M059J (cell line): ENCODE results near the gene ADAR. TPM values are rescaled to one million over a fixed set of nuclear protein-coding genes. Genes with fewer than 3 reads are reported as not detected.
A peak's percentile ranks its signal among the peaks of the same experiment; 100 is the strongest.

Experiments
- DNase-seq: peaks from one replicate; pipeline ENCODE4 v3.0.0-alpha.2; 2012; ENCODE audit warnings: low read depth
- total RNA-seq: library from RNA; depleted of rRNA; stranded (reverse); fragments of >200 nt; shearing (Covaris generic); gene quantifications from 2 replicates; pipeline ENCODE4 v1.2.3, GENCODE V29; 2014

ADAR gene
- total RNA-seq, 1 experiment from 2014 or later = 260 TPM

GRCh38 chr1:154615411-154615810 lies 7.4 kb upstream of the ADAR start:
- no peak for DNase-seq

GRCh38 chr1:154614901-154615300 lies 6.9 kb upstream of the ADAR start:
- no peak for DNase-seq

- DNase-seq = no peak
These were observed 6.3 kb upstream of the ADAR start for GRCh38 chr1:154614247-154614646.

GRCh38 chr1:154611150-154611862 lies 3.3 kb upstream of the ADAR start:
- no peak for DNase-seq

GRCh38 chr1:154609398-154610380 lies 1.7 kb upstream of the ADAR start:
- peak; percentile 78 for DNase-seq

- peak; percentile 72 for DNase-seq
These were observed 648 bp upstream of the ADAR start for GRCh38 chr1:154608397-154609270.

GRCh38 chr1:154607106-154607608 lies 829 bp downstream of the ADAR start:
- peak; percentile 75 for DNase-seq

GRCh38 chr1:154605534-154605933 lies 2.5 kb downstream of the ADAR start:
- DNase-seq = no peak

- no peak for DNase-seq
These were observed 4.7 kb downstream of the ADAR start for GRCh38 chr1:154603317-154603716.

GRCh38 chr1:154599658-154600057 lies 8.3 kb downstream of the ADAR start:
- DNase-seq = no peak

- DNase-seq = no peak
These were observed 8.9 kb downstream of the ADAR start for GRCh38 chr1:154598871-154599635.

GRCh38 chr1:154595621-154596020 lies 12.4 kb downstream of the ADAR start:
- peak; percentile 63 for DNase-seq

- no peak for DNase-seq
These were observed 13.2 kb downstream of the ADAR start for GRCh38 chr1:154594811-154595210.

- DNase-seq = no peak
These were observed 14.6 kb downstream of the ADAR start for GRCh38 chr1:154593390-154593789.

GRCh38 chr1:154591206-154591605 lies 16.8 kb downstream of the ADAR start:
- DNase-seq = no peak

GRCh38 chr1:154590756-154591155 lies 17.2 kb downstream of the ADAR start:
- no peak for DNase-seq

- no peak for DNase-seq
These were observed 18.2 kb downstream of the ADAR start for GRCh38 chr1:154589780-154590179.

GRCh38 chr1:154586641-154587040 lies 21.3 kb downstream of the ADAR start:
- no peak for DNase-seq

- no peak for DNase-seq
These were observed 21.8 kb downstream of the ADAR start for GRCh38 chr1:154586231-154586630.

GRCh38 chr1:154584267-154584994 lies 23.6 kb downstream of the ADAR start:
- no peak for DNase-seq
